ENCODE data around the gene GARNL3.
A peak's percentile ranks its signal among the peaks of the same experiment; 100 is the strongest.

GARNL3 gene

GRCh38 chr9:127390248-127390545 is 125.6 kb downstream of the GARNL3 start:
- no peak for DNase-seq

- no peak for DNase-seq
Observed at GRCh38 chr9:127390563-127390962, 126.0 kb downstream of the GARNL3 start.

DNA sequence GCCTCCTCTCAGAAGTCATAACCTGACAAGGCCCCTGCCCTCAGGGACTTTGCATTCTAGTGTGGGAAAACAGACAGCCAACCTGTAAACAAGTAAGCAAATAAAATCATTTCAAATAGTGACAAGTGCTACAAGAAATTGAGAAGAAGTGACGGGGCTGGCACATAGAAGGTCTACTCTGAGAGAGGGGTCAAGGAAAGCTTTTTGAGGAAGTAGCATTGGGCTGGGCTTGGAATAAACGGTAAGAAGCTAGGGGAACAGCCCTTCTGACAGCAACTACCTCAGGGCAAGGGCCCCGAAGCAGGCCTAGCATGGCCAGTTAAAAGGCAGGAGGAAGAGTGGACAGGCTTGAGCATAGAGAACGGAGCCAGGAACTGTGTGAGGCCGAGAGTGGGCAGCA is 127.6 kb downstream of the GARNL3 start:
- DNase-seq = no peak

- DNase-seq = no peak
Observed at GRCh38 chr9:127392976-127393375, 128.4 kb downstream of the GARNL3 start.

- DNase-seq = no peak
Observed at GRCh38 chr9:127393645-127394044, 129.1 kb downstream of the GARNL3 start.

DNA sequence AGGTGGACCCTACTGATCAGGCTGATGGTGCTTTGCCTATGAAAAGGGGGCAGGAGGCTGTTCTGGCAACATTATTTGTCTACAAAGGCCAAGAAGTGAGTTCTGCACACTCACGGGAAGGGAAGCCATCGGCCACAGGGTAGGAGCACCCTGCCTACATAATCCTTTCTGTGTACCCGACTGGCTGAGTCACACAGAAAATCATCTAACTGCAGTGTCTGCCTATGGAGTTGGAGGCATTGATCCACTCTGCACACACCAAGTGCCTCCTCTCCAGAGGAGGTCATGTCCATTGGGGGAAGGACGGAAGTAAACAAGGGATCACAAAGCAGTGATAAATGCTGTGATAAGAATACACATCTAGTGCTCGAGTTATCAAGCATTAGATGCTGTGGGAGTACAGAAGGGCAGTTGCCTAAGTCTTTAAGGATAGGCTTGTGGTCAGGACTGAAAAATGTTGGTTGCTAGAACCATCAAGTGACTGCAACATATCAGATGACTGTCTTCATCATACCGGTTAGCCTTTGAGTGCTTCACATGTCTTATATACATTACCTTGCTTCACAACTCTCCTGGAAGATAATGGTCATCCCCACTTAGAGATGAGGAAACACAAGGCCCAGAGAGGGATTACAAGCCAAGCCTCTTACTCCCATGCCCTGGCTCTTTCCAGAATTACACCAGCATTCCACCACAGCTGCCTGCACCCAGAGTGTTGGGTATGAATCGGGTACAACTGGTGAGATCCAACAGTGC is 131.1 kb downstream of the GARNL3 start:
- no peak for DNase-seq

DNA sequence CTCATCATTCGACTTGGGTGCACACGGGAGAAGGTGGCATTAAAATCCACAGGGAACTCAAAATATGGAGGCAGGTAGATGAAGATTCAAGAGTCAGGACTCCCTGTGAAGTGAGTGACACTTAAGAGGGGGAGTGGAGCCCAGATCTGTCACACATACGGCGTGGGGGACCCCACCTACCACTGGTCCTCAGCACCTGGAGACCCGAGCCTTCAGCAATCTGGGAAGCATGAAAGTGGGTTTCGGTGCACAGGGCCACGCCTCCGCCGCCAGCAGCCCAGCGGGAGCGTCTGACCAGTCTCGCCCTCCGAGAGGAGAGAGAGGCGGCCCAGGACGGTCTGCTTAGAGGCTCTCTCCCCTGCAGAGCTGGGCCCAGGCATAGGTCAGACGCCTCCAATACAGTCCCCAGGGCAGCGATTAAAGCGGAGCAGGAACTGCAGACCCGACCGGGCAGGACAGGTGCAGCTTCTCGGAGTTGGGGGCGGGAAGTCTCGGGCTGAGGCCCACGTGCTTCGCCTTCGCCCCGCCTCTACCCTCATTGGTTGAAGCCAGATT is 131.8 kb downstream of the GARNL3 start:
- DNase-seq = no peak

DNA sequence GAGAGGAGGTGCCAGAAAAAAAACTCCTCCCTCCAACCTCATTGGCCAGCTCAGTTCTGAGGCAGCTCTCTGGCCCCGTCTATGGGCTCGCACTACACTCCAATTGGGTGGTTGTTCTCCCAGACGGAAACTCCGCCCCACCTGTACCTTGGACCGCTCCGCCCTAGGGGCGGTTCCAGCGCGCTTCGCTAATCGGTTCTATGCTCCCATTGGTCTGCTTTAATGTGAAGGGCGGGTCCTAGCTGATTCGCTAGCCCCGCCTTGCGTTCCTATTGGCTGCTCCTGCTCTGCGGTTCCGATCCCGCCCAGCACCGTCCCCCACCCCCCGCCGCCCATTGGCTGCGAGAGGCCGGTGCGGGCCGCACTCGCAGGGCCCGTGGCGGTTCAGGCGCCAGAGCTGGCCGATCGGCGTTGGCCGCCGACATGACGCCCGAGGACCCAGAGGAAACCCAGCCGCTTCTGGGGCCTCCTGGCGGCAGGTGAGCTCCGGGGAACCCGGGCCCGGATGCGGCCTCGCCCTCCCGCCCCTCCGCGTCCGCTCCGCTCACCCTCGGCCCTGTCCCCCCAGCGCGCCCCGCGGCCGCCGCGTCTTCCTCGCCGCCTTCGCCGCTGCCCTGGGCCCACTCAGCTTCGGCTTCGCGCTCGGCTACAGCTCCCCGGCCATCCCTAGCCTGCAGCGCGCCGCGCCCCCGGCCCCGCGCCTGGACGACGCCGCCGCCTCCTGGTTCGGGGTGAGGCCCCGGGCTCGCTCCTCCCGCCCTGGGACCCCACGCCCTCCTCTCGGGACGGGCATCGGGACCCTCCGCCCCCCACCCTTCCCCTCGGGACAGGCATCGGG is 132.5 kb downstream of the GARNL3 start, which contains the start of gene SLC2A8:
Gene SLC2A8 (plus strand): TSS at position 362 of the 838 bp plus-strand sequence. CDS start 62 bp downstream, at position 424.
- DNase-seq = peak; percentile 98

GRCh38 chr9:127397646-127398274 is 133.2 kb downstream of the GARNL3 start:
- DNase-seq = no peak

DNA sequence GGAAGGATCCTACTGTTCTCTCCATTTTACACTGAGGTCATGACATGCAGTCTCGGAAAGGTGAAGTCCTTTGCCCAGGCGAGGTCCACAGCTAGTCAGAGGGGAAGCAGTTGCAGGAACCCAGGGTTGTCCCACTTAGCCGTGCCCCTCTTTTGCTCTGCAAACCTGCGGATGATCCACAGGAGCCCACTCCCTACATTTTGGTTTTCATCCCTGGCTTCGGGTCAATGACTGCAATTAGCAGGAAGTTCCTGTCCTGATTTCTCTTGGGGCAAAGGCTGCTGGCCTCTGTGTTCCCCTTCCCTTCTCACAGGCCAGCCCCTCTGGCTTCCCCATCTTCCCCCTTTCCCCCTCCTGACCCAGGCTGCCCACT is 133.7 kb downstream of the GARNL3 start:
- DNase-seq = no peak

GRCh38 chr9:127398715-127399400 is 134.3 kb downstream of the GARNL3 start:
- DNase-seq = no peak

DNA sequence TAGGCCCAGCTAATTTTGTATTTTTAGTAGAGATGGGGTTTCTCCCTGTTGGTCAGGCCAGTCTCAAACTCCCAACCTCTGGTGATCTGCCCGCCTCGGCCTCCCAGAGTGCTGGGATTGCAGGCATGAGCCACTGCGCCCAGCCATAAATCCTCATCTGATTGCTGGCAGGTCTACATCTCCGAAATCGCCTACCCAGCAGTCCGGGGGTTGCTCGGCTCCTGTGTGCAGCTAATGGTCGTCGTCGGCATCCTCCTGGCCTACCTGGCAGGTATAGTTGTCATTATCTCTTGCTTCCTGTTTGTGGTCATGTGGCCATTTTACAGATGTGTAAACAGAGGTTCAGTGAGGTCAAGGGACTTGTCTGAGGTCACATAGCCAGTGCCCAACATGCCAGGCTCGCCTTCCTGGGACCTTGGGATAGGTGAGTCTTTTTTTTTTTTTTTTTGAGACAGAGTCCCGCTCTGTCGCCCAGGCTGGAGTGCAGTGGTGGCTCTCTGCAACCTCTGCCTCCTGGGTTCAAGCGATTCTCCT is 135.2 kb downstream of the GARNL3 start:
- no peak for DNase-seq

- no peak for DNase-seq
Observed at GRCh38 chr9:127402401-127403090, 138.0 kb downstream of the GARNL3 start.

DNA sequence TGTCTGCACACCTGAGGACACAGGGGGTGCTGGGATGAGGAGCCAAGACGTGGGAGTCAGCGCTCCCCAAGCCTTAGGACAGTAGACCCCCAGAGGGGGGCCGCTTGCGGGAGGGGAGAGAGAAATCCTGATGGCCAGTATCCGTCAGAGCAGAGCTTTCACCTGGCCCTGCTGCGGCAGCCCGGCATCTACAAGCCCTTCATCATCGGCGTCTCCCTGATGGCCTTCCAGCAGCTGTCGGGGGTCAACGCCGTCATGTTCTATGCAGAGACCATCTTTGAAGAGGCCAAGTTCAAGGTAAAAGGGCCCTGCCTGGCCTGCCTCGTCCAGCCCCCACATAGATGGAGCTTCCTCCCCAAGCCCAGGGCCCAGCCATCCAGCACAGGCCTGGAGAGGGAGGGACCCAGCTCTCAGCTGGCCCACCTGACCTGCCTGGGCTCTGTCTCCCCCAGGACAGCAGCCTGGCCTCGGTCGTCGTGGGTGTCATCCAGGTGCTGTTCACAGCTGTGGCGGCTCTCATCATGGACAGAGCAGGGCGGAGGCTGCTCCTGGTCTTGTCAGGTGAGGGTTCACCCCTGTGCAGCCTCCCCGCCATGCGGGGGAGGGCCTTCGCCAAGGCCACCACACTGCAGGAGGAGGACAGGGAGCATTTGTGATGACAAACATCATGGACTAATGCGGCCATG is 139.1 kb downstream of the GARNL3 start:
- no peak for DNase-seq

- DNase-seq = no peak
Observed at GRCh38 chr9:127404631-127405030, 140.1 kb downstream of the GARNL3 start.

- no peak for DNase-seq
Observed at GRCh38 chr9:127405344-127406125, 141.0 kb downstream of the GARNL3 start.

GRCh38 chr9:127406799-127407491 is 142.4 kb downstream of the GARNL3 start:
- no peak for DNase-seq

DNA sequence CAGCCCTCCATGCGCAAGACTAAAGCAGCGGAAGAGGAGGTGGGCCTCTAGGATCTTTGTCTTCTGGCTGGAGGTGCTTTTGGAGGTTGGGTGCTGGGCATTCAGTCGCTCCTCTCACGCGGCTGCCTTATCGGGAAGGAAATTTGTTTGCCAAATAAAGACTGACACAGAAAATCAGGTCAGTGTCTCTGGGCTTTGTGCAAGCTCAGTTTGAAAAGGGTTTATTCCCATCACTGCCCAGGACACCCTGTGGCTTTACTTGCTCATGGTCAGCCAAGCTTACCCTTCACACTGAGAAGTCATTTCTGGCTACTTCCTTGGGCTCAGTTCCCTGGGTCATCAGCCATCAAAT is 142.9 kb downstream of the GARNL3 start:
- no peak for DNase-seq

DNA sequence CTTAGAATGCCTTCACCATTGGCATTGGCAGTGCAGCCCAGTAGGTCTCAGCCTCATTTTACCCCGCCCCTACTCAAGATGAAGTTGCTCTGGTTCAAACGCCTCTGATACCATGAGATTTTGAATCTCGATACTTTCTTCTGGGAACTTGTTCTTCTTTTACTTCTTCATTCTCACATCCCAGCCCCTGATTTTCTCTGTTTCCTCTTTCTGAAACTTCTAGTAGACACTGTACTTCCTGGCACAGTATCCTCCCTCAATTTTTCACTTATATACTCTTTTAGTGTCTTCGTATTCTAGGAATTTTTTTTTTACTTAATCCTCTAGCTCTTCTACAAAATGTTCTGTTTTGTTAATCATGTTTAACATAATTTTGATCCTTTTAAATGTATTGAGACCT is 146.5 kb downstream of the GARNL3 start:
- no peak for DNase-seq

DNA sequence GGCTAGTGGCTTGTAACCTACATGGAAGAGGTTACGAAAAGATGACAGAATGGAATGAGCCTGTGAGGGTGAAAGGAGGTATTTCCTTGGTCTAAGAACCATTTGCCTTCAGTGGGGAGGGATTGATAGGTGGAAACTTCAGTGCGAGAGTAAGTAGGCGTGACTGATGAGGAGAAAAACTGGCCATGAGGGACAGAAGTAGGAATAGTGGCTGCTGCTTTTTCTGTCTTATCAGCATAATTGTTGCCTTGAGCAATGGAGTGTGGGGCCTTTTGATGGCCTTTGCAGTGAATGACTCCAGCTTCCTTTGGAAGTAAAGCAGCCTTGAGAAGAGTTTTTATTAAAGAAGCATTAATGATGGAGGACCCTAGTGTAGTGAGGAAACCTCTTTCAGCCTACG is 150.6 kb downstream of the GARNL3 start:
- DNase-seq = no peak
